GM12892 (cell line): Measurements from ENCODE around the gene CDK18.

ENCODE experiments used
- DNase-seq: peaks from one replicate; pipeline ENCODE4 v3.0.0; 2011; ENCODE audit not compliant: insufficient read length
- FAIRE-seq: peaks from 2 replicates; lab custom pipeline; 2011; peaks lifted over from hg19 to GRCh38; lab: Jason Lieb, UNC
- POLR2A ChIP-seq: IDR thresholded peaks from 2 replicates; pipeline ENCODE4 v1.6.1; 2011; ENCODE audit warnings: low read depth, low read length, control low read depth
- POLR2AphosphoS5 ChIP-seq: IDR thresholded peaks from 2 replicates; pipeline ENCODE4 v1.6.1; 2011; ENCODE audit warnings: low read depth, low read length, control low read depth
- TAF1 ChIP-seq: IDR thresholded peaks from 2 replicates; pipeline ENCODE4 v1.6.1; 2011; ENCODE audit warnings: low read depth, mild to moderate bottlenecking, control low read depth, low read length, borderline replicate concordance

CDK18 gene

GRCh38 chr1:205531191-205532025 is 26.9 kb downstream of the CDK18 start:
- no peak for TF ChIP-seq POLR2A
- TF ChIP-seq TAF1 = no peak
- TF ChIP-seq POLR2AphosphoS5 = no peak
- DNase-seq (no peak), FAIRE-seq (no peak)

DNA sequence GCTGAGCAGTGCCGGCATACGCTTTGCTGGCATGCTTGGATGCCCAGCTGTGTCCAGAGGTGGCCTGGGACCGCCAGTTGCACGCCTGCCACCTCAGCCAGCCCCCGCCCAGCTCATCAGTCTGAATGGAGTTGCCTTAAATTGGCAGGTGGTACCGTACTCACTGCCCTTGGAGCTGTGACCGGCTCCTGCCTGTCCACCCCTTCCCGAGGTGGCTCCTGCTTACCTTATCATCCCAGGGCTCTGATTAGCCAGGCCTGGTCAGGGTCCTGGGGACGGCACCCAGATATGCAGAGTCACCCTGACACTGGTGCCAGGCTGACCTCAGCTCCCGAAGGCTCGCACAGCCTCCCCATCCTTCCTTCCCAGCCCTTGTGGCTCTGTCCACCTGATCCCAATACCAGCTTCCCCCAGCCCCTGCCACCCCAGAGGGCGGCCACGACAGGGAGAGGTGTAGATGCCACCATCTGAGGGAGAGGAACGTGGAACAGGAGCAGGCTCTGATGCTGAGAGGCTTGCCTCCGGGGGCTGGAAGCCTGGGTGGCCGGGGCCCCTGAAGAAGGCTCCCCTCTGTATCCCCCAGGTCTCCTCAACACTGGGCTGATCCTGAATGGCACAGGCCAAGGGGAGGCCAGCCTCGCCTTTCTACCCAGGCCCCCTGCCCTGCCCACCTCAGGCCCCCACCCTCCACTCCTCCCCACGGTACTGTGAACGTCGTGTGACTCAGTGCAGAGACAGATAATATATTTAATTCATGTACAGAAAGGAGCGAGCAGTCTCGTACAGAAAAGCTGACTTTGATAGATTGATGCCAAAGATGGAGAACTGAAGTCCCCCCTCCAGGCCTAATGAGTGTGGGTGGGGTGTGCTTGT is 27.8 kb downstream of the CDK18 start:
- TF ChIP-seq TAF1 = no peak
- TF ChIP-seq POLR2A = no peak
- TF ChIP-seq POLR2AphosphoS5 = no peak
- DNase-seq (no peak), FAIRE-seq (no peak)

GRCh38 chr1:205532996-205533735 is 28.7 kb downstream of the CDK18 start:
- no peak for FAIRE-seq
- TF ChIP-seq TAF1 = no peak
- no peak for TF ChIP-seq POLR2AphosphoS5
- TF ChIP-seq POLR2A = no peak
- no peak for DNase-seq

GRCh38 chr1:205533748-205534443 is 29.4 kb downstream of the CDK18 start:
- TF ChIP-seq POLR2A (no peak), POLR2AphosphoS5 (no peak), TAF1 (no peak)
- FAIRE-seq = no peak
- no peak for DNase-seq

DNA sequence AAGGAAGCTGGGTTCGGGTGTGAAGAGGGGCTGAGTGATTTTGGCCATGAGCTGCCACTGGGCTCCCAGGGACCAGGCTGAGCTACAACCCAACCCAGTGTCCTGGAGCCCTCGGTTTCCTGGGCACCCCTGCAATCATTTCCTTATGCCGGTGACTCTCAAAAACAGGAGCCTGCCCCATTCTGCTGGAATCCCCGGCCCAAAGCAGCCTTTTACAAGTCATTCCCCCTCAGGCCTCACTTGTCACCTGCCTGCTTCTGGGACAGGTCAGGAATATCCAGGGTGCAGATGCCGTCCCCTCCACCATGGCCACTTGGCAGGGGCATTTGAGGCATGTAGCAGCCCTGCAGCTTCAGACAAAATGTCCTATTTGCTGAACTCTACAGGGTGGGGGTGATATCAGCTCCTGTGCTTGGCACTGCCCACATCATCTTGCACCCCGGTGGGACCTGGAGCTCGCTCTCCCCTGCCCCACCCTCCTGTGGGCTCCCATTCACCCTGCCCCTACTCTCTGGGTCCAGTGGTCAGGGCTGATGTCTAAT is 30.0 kb downstream of the CDK18 start:
- no peak for DNase-seq
- FAIRE-seq = no peak
- TF ChIP-seq TAF1 (no peak), POLR2A (no peak), POLR2AphosphoS5 (no peak)

DNA sequence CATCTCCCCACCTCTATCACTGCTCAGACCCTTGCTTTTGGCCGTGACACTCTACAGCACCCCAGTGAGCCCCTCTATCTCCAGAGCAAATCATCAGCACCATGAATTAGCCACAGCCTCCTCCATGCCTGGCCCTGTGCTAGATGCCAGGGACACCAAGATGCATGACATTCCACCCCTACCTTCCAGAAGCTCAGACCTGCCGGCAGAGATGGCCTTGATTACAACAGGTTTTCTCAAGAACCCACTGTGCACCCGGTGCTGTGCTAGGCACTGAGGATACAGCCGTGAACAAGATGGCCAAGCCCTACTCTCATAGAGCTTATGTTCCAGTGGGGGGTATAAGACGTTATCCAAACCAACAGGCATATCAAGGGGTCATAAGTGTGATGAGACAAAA is 30.6 kb downstream of the CDK18 start:
- DNase-seq = no peak
- FAIRE-seq = no peak
- no peak for TF ChIP-seq POLR2A
- no peak for TF ChIP-seq POLR2AphosphoS5
- no peak for TF ChIP-seq TAF1

DNA sequence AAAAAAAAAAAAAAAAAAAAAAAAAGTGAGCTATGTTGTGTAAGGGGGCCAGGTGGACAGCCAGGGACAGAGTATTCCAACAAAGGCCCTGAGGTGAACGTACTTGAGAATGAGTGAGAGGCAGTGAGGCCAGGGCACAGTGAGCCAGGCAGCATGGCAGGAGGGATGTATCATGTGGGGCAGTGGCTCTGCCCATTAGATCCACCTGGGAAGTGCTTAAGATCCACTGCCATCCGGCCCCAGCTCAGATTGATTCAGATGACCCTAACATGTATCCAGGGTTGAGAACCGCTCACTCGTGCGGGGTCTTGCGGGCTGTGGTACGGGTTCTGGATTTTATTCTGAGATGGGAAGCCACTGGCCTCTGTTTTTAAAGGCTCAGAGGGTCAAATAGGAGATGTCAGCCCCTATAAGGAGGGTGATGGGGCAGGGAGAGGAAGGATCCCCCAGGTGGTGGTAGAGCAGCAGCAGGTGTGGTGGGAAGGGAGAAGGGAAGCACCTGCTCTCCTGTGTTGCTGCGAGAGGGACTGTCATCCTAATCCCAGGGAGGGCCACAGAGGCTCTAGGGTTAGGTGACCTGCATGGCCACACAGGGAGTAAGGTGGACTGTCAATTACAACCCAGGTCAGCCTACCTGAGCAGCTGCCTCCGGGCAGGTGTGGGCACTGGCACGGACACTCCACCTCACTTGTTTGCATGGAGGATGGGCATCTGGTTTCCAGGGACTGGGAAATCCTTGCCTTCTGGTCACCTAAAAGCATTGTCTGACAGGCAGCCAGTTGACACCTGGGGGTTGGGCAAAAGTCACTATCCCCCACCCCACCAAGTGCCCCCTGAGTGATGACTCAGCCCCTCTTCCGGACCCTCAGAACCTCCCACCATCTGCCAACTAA is 31.6 kb downstream of the CDK18 start:
- FAIRE-seq = no peak
- TF ChIP-seq POLR2A = no peak
- TF ChIP-seq TAF1 = no peak
- no peak for TF ChIP-seq POLR2AphosphoS5
- no peak for DNase-seq

GRCh38 chr1:205536759-205537361 is 32.4 kb downstream of the CDK18 start:
- DNase-seq = no peak
- no peak for FAIRE-seq
- TF ChIP-seq POLR2AphosphoS5 (no peak), POLR2A (no peak), TAF1 (no peak)

DNA sequence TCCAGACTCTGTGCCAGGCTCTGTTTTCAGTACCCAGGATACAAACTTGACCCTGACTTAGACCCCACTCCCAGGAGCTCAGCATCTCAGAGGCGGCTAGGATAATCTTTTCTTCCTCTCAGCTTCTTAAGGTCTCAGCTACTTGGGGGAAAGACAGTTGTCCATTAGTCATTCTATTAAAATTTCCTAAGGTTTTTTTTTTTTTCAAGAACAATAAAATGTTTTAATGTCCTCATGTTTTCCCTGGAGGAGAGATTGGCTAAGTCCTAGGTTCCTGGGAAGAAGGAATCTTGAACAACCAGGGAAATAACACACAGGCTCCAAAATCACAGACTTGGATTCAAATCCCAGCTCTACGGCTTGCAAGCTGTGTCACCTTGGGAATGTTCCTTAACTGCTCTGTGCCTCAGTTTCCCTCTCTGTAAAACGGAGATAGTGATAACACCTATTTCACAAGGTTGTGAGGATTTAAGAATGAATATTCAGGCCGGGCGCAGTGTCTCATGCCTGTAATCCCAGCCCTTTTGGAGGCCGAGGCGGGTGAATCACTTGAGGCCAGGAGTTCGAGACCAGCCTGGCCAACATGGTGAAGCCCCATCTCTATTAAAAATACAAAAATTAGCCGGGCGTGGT is 33.0 kb downstream of the CDK18 start:
- DNase-seq = no peak
- no peak for TF ChIP-seq POLR2A
- no peak for TF ChIP-seq TAF1
- no peak for TF ChIP-seq POLR2AphosphoS5

More for the DNA sequence above, 33.0 kb downstream of the CDK18 start:
- FAIRE-seq = no peak
